H54 (cell line): ENCODE data around the gene NUDC.

Source experiments
- DNase-seq: peaks from one replicate; pipeline ENCODE4 v3.0.0; 2011; ENCODE audit warnings: low spot score, mixed read lengths; ENCODE audit not compliant: insufficient read length
- FAIRE-seq: peaks from 3 replicates; lab custom pipeline; 2011; peaks lifted over from hg19 to GRCh38; lab: Jason Lieb, UNC
- POLR2A ChIP-seq: IDR thresholded peaks from 2 replicates; pipeline ENCODE4 v1.6.1; 2011; ENCODE audit warnings: low read depth, mild to moderate bottlenecking, low read length

NUDC gene

DNA sequence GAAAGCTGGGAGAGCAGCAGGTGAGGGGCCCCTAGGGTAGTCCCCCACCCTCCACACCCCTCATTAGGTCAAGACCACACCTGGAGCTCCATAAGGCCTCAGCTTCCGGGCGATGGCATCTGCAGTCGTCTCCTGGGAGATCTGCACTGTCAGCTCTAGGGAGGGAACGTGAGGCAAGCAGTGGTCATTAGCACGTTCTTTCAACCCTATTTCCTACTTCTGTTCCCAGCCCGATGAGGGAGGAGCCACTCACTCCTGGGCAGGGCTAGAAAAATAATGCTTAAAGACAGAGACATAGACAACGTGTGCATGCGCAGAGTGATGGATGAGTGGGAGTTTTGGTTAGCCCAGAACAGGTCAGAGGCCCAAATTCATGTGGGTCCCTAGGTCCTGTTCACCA lies 29.1 kb downstream of the NUDC start:
- no peak for TF ChIP-seq POLR2A
- DNase-seq = no peak
- no peak for FAIRE-seq

DNA sequence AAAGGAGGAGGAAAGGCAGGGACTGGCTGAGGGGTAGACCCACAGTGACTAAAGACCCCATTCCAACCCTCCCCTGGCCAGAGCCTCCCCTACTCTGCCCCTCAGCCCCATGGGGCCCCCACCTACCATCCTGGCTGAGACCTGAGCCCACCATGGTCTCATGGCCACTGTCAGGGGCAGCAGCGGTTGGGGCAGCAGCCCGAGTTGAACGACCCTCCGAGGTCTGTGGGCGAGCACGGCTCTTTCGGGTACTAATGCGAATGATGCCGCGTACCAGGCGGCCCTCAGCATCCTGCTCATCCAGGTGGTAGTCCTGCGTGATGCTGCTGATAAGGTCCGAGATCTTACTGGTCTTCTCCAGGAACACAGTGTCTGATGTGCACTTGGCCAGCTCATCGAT lies 29.7 kb downstream of the NUDC start:
- DNase-seq (no peak), FAIRE-seq (no peak)
- TF ChIP-seq POLR2A = no peak

DNA sequence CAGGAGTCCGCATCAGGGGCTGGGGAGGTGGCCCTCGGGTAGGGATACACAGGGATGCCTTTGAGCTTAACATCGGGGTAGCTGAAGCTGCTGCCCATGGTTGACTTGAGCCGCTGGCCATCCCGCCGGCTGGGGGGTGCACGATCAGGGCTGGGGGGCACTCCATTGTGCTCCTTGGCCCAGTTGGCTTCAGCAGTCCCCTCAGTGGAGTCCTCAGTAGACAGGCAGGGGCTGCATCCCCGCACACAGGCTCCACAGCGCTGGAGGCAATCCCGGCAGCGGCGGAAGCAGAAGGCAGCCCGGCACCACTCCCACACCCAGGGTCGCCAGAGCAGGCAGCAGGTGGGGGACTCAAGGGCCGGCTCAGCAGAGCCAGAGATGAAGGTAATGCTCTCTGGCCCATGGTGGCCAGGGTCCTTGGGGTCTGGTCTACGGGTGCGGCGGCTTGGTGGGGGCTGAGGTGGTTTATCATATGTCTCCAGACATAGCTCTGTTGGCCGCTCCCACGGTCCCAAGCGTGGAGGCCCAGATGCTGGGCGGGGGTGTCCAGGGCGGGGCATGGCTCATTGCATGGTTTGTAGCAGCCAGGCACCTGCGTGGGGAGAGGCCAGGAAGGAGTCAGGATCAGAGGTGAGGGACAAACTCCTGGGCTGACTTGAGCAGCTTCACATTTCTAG lies 30.4 kb downstream of the NUDC start:
- no peak for DNase-seq
- no peak for TF ChIP-seq POLR2A
- no peak for FAIRE-seq

DNA sequence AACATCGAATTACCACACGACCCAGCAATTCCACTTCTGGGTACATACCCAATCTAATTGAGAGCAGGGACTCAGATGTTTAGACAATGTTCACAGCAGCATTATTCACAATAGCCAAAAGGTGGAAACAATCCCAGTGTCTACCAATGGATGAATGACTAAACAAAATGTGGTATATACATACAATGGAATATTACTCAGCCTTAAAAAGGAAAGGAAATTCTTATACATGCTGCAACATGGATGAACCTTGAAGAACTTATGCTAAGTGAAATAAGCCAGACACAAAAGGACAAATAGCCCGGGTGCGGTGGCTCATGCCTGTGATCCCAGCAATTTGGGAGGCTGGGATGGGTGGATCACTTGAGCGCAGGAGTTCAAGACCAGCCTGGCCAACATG lies 31.8 kb downstream of the NUDC start:
- FAIRE-seq (no peak), DNase-seq (no peak)
- no peak for TF ChIP-seq POLR2A

GRCh38 chr1:26956321-26956720 lies 34.8 kb downstream of the NUDC start:
- FAIRE-seq = no peak
- TF ChIP-seq POLR2A = no peak
- DNase-seq = no peak

DNA sequence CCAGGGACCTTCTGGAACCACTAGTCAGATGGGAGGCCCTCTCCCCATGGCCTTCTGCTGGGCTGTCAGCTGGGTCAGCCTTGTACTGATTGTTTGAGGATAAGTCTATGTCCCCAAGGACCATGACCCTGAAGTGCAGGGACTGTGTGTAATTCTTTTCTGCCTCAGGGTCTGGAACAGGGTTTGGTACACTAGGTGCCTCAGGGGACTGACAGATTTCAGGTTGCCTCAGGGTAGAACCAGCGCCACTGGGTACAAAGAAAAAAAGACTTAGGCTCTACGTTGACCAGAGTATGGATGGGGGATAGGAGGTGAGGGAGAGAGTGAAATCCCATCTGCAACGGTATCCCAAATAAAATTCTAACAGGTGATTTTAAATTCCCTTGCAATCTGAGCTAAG lies 35.8 kb downstream of the NUDC start:
- TF ChIP-seq POLR2A = no peak
- DNase-seq (no peak), FAIRE-seq (no peak)

- FAIRE-seq = no peak
- DNase-seq = no peak
- TF ChIP-seq POLR2A = no peak
Measured at GRCh38 chr1:26959270-26959669, 37.7 kb downstream of the NUDC start.

GRCh38 chr1:26959722-26960624 lies 38.4 kb downstream of the NUDC start, which contains the start of gene KDF1:
Gene KDF1 (minus strand): TSS chr1:26960468. CDS start chr1:26952380, 8,088 bp downstream.
- DNase-seq (no peak), FAIRE-seq (no peak)
- TF ChIP-seq POLR2A = no peak

GRCh38 chr1:26960625-26960966 lies 39.1 kb downstream of the NUDC start:
- no peak for FAIRE-seq
- no peak for TF ChIP-seq POLR2A
- DNase-seq = no peak

DNA sequence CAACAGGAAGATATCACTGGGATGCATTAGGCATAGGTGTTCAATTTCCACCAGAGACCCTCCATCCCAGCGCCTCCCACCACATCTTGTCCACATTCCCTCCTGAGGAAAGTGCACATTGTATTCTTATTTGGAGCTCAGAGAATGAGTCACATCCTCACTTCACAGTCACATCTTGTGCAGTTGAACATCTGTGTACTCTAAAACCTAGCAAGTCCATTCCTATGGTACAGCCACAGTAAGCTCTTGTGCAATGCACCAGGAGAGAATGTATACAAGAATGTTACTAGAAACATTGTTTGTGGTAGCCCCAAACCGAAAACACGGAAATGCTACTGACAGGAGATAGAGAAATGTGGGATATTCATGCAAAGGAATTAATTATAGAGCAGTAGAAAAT lies 40.3 kb downstream of the NUDC start:
- FAIRE-seq (peak; percentile 96), DNase-seq (peak; percentile 62)
- TF ChIP-seq POLR2A = no peak

GRCh38 chr1:26965213-26965612 lies 43.7 kb downstream of the NUDC start:
- TF ChIP-seq POLR2A = no peak
- DNase-seq (no peak), FAIRE-seq (no peak)

GRCh38 chr1:26965628-26966027 lies 44.1 kb downstream of the NUDC start:
- no peak for TF ChIP-seq POLR2A
- FAIRE-seq = no peak

DNA sequence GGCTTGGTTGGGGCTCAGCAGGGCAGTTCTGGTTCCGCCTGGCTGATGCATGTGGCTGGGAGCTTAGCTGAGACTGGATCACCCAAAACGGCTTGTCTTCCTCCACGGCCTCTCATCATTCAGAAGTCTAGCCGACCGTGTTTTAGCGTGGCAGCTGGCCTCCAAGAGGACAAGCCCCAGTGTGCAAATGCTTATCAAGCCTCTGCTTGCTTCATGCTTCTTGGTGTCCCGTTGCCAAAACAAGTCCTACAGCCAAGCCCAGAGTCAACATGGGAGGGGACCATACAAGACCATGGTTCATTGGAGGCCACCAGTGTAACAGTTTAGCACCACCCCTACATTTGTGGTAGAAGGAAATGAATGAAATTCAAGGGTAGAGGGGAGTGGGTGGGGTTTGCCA lies 49.3 kb downstream of the NUDC start:
- no peak for TF ChIP-seq POLR2A
- DNase-seq (no peak), FAIRE-seq (no peak)

More at GRCh38 chr1:26965628-26966027, 44.1 kb downstream of the NUDC start:
- no peak for DNase-seq

DNA sequence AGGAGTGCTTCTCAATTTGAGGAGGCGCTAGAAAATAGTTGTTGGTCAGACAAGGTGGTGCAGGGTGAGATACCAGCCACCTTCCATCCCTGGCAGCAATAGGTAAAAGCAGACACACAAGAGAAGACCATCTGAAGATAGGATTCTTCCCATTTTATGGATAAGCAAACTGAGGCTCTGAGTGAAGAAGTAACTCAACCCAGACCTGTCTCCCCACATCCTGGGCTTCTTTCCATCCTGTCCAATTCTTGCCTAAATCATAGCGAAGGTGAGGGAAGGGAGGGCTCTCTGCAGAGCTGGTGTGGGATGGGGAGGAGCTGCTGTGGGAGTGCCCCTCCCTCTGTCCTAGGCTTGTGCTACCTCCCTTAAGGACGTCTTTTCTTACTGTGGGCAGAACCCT lies 50.0 kb downstream of the NUDC start:
- no peak for TF ChIP-seq POLR2A
- no peak for FAIRE-seq
- no peak for DNase-seq
